IMR-90 (cell line): ENCODE data around the gene FNDC3A. TPM values are rescaled to one million over a fixed set of nuclear protein-coding genes. Genes with fewer than 3 reads are reported as not detected.

Source experiments
- ATAC-seq: fragments of 200-7000 bp; cut with Tn5 transposase; 2 replicates; pipeline ENCODE4 v1.9.1; 2020; ENCODE audit warnings: low read depth, mild to moderate bottlenecking, moderate library complexity
- BruUV-seq: library from RNA; stranded (reverse); fragments of 400-500 nt; replicated peaks from 2 replicates; lab custom pipeline; 2021; lab: Mats Ljungman, UMichigan
- CTCF ChIA-PET: fragments of 300-600 bp; formaldehyde crosslinking; extraction: SDS; loops from one replicate; lab custom pipeline; 2021; ENCODE audit warnings: antibody characterized with exemption; lab: Yijun Ruan, JAX
- POLR2A ChIA-PET: fragments of 300-600 bp; sonication (Branson Sonifier 250); formaldehyde crosslinking; loops from one replicate; lab custom pipeline; 2022; ENCODE audit warnings: antibody characterized with exemption; ENCODE audit not compliant: unreplicated experiment; lab: Charles Lee
- DNase-seq: peaks from one replicate; pipeline ENCODE4 v3.0.0; 2013
- H2AFZ ChIP-seq: replicated peaks from 2 replicates; pipeline ENCODE3; 2013; ENCODE audit warnings: low read length, mild to moderate bottlenecking; ENCODE audit not compliant: poor library complexity
- H2AK5ac ChIP-seq: 2 replicates; pipeline ENCODE4 v1.6.1; 2013; ENCODE audit warnings: low read depth, low read length, inconsistent platforms
- H2AK9ac ChIP-seq: replicated peaks from 2 replicates; pipeline ENCODE3; 2013; ENCODE audit warnings: mild to moderate bottlenecking, low read depth, low read length, moderate library complexity; ENCODE audit not compliant: poor library complexity
- H2BK120ac ChIP-seq: 2 replicates; pipeline ENCODE4 v1.6.1; 2013; ENCODE audit warnings: low read depth, low read length, inconsistent platforms
- H2BK15ac ChIP-seq: 3 replicates; pipeline ENCODE4 v1.6.1; 2013; ENCODE audit warnings: low read depth, low read length, inconsistent platforms
- H2BK20ac ChIP-seq: 2 replicates; pipeline ENCODE4 v1.6.1; 2013; ENCODE audit warnings: low read depth, mild to moderate bottlenecking, inconsistent platforms, low read length, moderate library complexity
- H2BK5ac ChIP-seq: 2 replicates; pipeline ENCODE4 v1.6.1; 2013; ENCODE audit warnings: mild to moderate bottlenecking, low read depth, low read length, inconsistent platforms; ENCODE audit not compliant: poor library complexity, severe bottlenecking
- H3K14ac ChIP-seq: replicated peaks from 2 replicates; pipeline ENCODE4 v1.6.1; 2013; ENCODE audit warnings: low read depth, low read length, inconsistent platforms
- H3K18ac ChIP-seq: 2 replicates; pipeline ENCODE4 v1.6.1; 2013; ENCODE audit warnings: low read depth, low read length, control low read depth
- H3K23ac ChIP-seq: 2 replicates; pipeline ENCODE4 v1.6.1; 2013; ENCODE audit warnings: low read depth, low read length, inconsistent platforms
- H3K27ac ChIP-seq: 2 replicates; pipeline ENCODE4 v1.5.1; 2013; ENCODE audit warnings: mild to moderate bottlenecking, control low read depth, low read length; ENCODE audit not compliant: insufficient read depth
- H3K27me3 ChIP-seq: 2 replicates; pipeline ENCODE4 v1.6.1; 2013; ENCODE audit warnings: low read length; ENCODE audit not compliant: control insufficient read depth, insufficient read depth
- H3K36me3 ChIP-seq: 2 replicates; pipeline ENCODE4 v1.6.1; 2013; ENCODE audit warnings: low read length, mixed read lengths; ENCODE audit not compliant: control insufficient read depth, insufficient read depth
- H3K4ac ChIP-seq: 2 replicates; pipeline ENCODE4 v1.6.1; 2013; ENCODE audit warnings: low read depth, low read length, inconsistent platforms
- H3K4me1 ChIP-seq: 2 replicates; pipeline ENCODE4 v1.6.1; 2013; ENCODE audit warnings: low read length, mixed read lengths; ENCODE audit not compliant: control insufficient read depth, insufficient read depth
- H3K4me2 ChIP-seq: 2 replicates; pipeline ENCODE4 v1.6.1; 2013; ENCODE audit warnings: low read depth, mild to moderate bottlenecking, control low read depth, low read length, moderate library complexity
- H3K4me3 ChIP-seq: 2 replicates; pipeline ENCODE4 v1.5.1; 2013; ENCODE audit warnings: low read depth, mild to moderate bottlenecking, control low read depth, low read length, moderate library complexity; ENCODE audit not compliant: insufficient read depth
- H3K56ac ChIP-seq: 2 replicates; pipeline ENCODE4 v1.6.1; 2013; ENCODE audit warnings: low read length, inconsistent platforms; ENCODE audit not compliant: insufficient read depth; ENCODE audit errors: extremely low read depth
- H3K79me1 ChIP-seq, 2 experiments: 2 replicates each; pipeline ENCODE4 v1.6.1; 2013; ENCODE audit warnings: low read length in 2 of 2, inconsistent platforms in 1 of 2, low read depth in 1 of 2
- H3K9ac ChIP-seq: 2 replicates; pipeline ENCODE4 v1.6.1; 2013; ENCODE audit warnings: low read depth, low read length, control low read depth
- H3K9me1 ChIP-seq: 2 replicates; pipeline ENCODE4 v1.6.1; 2013; ENCODE audit warnings: low read length, inconsistent platforms; ENCODE audit not compliant: insufficient read depth
- H3K9me3 ChIP-seq: 2 replicates; pipeline ENCODE4 v1.6.1; 2013; ENCODE audit warnings: low read length; ENCODE audit not compliant: control insufficient read depth, insufficient read depth
- H4K20me1 ChIP-seq: 2 replicates; pipeline ENCODE4 v1.6.1; 2013; ENCODE audit warnings: low read length, inconsistent platforms; ENCODE audit not compliant: insufficient read depth
- H4K5ac ChIP-seq: 2 replicates; pipeline ENCODE4 v1.6.1; 2013; ENCODE audit warnings: mild to moderate bottlenecking, low read depth, low read length, control low read depth
- H4K8ac ChIP-seq, 2 experiments: 2 replicates each; pipeline ENCODE4 v1.6.1; 2013; ENCODE audit warnings: low read depth in 2 of 2, low read length in 2 of 2, control low read depth in 1 of 2, inconsistent platforms in 1 of 2
- H4K91ac ChIP-seq: 2 replicates; pipeline ENCODE4 v1.6.1; 2013; ENCODE audit warnings: low read depth, low read length, inconsistent platforms; ENCODE audit not compliant: insufficient read depth
- CHD1 ChIP-seq: IDR thresholded peaks from 2 replicates; pipeline ENCODE4 v1.6.1; 2012; ENCODE audit warnings: low read depth, low read length, improper control_type of control experiment
- FOS ChIP-seq: fragments of 150-350 bp; IDR thresholded peaks from 2 replicates; pipeline ENCODE4 v1.6.1; 2016; ENCODE audit warnings: low read depth, low read length
- MAFK ChIP-seq: IDR thresholded peaks from 2 replicates; pipeline ENCODE4 v1.6.1; 2012; ENCODE audit warnings: low read depth, low read length, improper control_type of control experiment
- MAZ ChIP-seq: IDR thresholded peaks from 2 replicates; pipeline ENCODE4 v1.6.1; 2012; ENCODE audit warnings: low read depth, mild to moderate bottlenecking, low read length, improper control_type of control experiment, moderate library complexity, borderline replicate concordance
- NFE2L2 ChIP-seq: fragments of 150-350 bp; IDR thresholded peaks from 2 replicates; pipeline ENCODE4 v1.6.1; 2016; ENCODE audit warnings: low read depth, mild to moderate bottlenecking, low read length
- WGBS, 2 experiments: methylation state at CpG; one replicate each; pipeline versions ENCODE4 v1.1.5 to v1.1.7; 2013; ENCODE audit warnings: missing lambda C conversion rate in 2 of 2; ENCODE audit not compliant: insufficient read length in 1 of 2; ENCODE audit errors: extremely low coverage in 2 of 2; 5-methylcytosine and 5-hydroxymethylcytosine counted together
- dilution Hi-C: fragments of 300-500 bp; cut with HindIII; formaldehyde crosslinking; loops from one replicate; pipeline ENCODE4 v1.14.3; 2018; ENCODE audit warnings: low sequenced_read_pairs; ENCODE audit not compliant: unreplicated experiment
- in situ Hi-C: fragments of 300-500 bp; cut with MboI; formaldehyde crosslinking; loops from 3 replicates; pipeline ENCODE4 v1.14.3; 2019; ENCODE audit warnings: low sequenced_read_pairs, inconsistent platforms, mixed read lengths
- intact Hi-C: fragments of 100-400 bp; cut with micrococcal nuclease; formaldehyde crosslinking; loops from 2 replicates; pipeline ENCODE4 v1.10.0; 2022
- polyA plus RNA-seq, 3 experiments: library from polyadenylated mRNA; depleted of rRNA; stranded (reverse); fragments of >200 nt; gene quantifications; 2 replicates each; pipeline ENCODE4 v1.2.3, GENCODE V29; 2012; ENCODE audit warnings: low replicate concordance in 1 of 3
- total RNA-seq: library from RNA; depleted of rRNA; stranded (reverse); fragments of >200 nt; gene quantifications from 2 replicates; pipeline ENCODE4 v1.2.3, GENCODE V29; 2012

Gene FNDC3A
- total and polyA plus RNA-seq, 2 of the 4 experiments (the other 2 are of a cell fraction), result 29.2 to 60.4 TPM

- no peak overlapping the region for H3K18ac ChIP-seq
Observed at GRCh38 chr13:49099513-49099877, 123.8 kb downstream of the FNDC3A start.

More at GRCh38 chr13:49099513-49099877, 123.8 kb downstream of the FNDC3A start:
- no peak overlapping the region for H4K91ac ChIP-seq
- DNase-seq (no peak), ATAC-seq (no peak)
- H2AK9ac ChIP-seq, result no peak overlapping the region
- H4K5ac ChIP-seq, result no peak overlapping the region
- no peaks in the 10 kb centered on the region for H3K9me3 ChIP-seq
- BruUV-seq, result no TSS peak
- H3K4me1 ChIP-seq, result peaks cover 8% of the 10 kb centered on the region
- no peaks in the 10 kb centered on the region for H4K20me1 ChIP-seq
- H3K4me2 ChIP-seq, result no peak overlapping the region
- TF ChIP-seq CHD1 (no peak), MAFK (no peak), NFE2L2 (no peak), MAZ (no peak), FOS (no peak)
- H3K4me3 ChIP-seq, result no peak overlapping the region
- in situ Hi-C loops, result no loop called here
- POLR2A ChIA-PET, result no interaction called here
- no peak overlapping the region for H3K56ac ChIP-seq
- H2AK5ac ChIP-seq, result no peak overlapping the region
- intact Hi-C loops, result no loop called here
- no peak overlapping the region for H2AFZ ChIP-seq
- H3K9ac ChIP-seq, result no peak overlapping the region
- H2BK20ac ChIP-seq, result no peak overlapping the region
- no peaks in the 10 kb centered on the region; the same call in 1 of the 2 replicates for H3K9me1 ChIP-seq
- CTCF ChIA-PET, result interaction anchor here (0.9 to 1.1 kb wide), 2 partner anchors 178 to 182 kb away, joined by 3 to 4 read pairs; no protein-coding TSS in a partner anchor
- H3K36me3 ChIP-seq, result no peaks in the 10 kb centered on the region
- H3K79me1 ChIP-seq, result peaks cover 18 to 26% of the 10 kb centered on the region in 2 experiments
- H3K27ac ChIP-seq, result no peak overlapping the region
- H2BK120ac ChIP-seq, result no peak overlapping the region
- H3K23ac ChIP-seq, result no peak overlapping the region
- H2BK5ac ChIP-seq, result no peak overlapping the region
- no peaks in the 10 kb centered on the region for H3K27me3 ChIP-seq
- no peak overlapping the region for H4K8ac ChIP-seq
- no peak overlapping the region for H2BK15ac ChIP-seq
- H3K14ac ChIP-seq, result 0 out of 2 replicates have a peak overlapping the region, but pooled peaks have one; percentile 29
- no peak overlapping the region for H3K4ac ChIP-seq
- WGBS, 2 experiments, result no CpG with 5 or more reads among the region's 2 CpGs
- dilution Hi-C loops, result no loop called here
